Neural crest cell (in vitro differentiated cells): ENCODE measurements around the gene NUP210. TPM values are rescaled to one million over a fixed set of nuclear protein-coding genes. Genes with fewer than 3 reads are reported as not detected.

Experiments
- DNase-seq: peaks from one replicate; pipeline ENCODE4 v3.0.0; 2021; ENCODE audit warnings: low read depth, mixed read lengths, low spot score
- H3K27ac Mint-ChIP-seq: one replicate; pipeline ENCODE4 v1.8.0; 2021; ENCODE audit warnings: mild to moderate bottlenecking, mixed read lengths; ENCODE audit not compliant: unreplicated experiment
- H3K27me3 Mint-ChIP-seq: 2 replicates; pipeline ENCODE4 v1.8.0; 2021; ENCODE audit warnings: low read depth, mild to moderate bottlenecking, mixed read lengths
- H3K36me3 Mint-ChIP-seq: 2 replicates; pipeline ENCODE4 v1.8.0; 2021; ENCODE audit warnings: low read depth, mild to moderate bottlenecking, mixed read lengths
- H3K4me1 Mint-ChIP-seq: 2 replicates; pipeline ENCODE4 v1.8.0; 2021; ENCODE audit warnings: mixed read lengths
- H3K4me3 Mint-ChIP-seq: one replicate; pipeline ENCODE4 v1.8.0; 2021; ENCODE audit warnings: mild to moderate bottlenecking, mixed read lengths
- H3K9me3 Mint-ChIP-seq: 2 replicates; pipeline ENCODE4 v1.8.0; 2021; ENCODE audit warnings: mixed read lengths
- CTCF ChIP-seq: fragments of 200-600 bp; sonication (generic); conservative IDR thresholded peaks from 2 replicates; pipeline ENCODE4 v1.5.0; 2021; ENCODE audit warnings: antibody characterized with exemption, mild to moderate bottlenecking
- total RNA-seq: library from RNA; stranded (reverse); gene quantifications from 2 replicates; pipeline ENCODE4 v1.2.1, GENCODE V29; 2021

NUP210 gene
- total RNA-seq, 1 donor from 2014 or later, result 59.4 TPM

- no peak for TF ChIP-seq CTCF
- H3K27ac Mint-ChIP-seq, result no peak overlapping the region
- H3K4me1 Mint-ChIP-seq, result peaks cover 34% of the 10 kb centered on the region
- H3K36me3 Mint-ChIP-seq, result no peaks in the 10 kb centered on the region
- H3K4me3 Mint-ChIP-seq, result no peak overlapping the region
- H3K9me3 Mint-ChIP-seq, result no peaks in the 10 kb centered on the region
- no peaks in the 10 kb centered on the region for H3K27me3 Mint-ChIP-seq
- DNase-seq, result no peak
Measured at GRCh38 chr3:13266651-13267362, 153.3 kb downstream of the NUP210 start.

Other genes with a start within 250 kb of the NUP210 start
- gene HDAC11, start 60.0 kb upstream of the NUP210 start, total RNA-seq, result 12.6 and 14.0 TPM in 2 replicates
- 4.9 and 6.3 TPM in 2 replicates for gene FBLN2, start 128.8 kb upstream of the NUP210 start, total RNA-seq